HepG2 (cell line): ENCODE results near the gene SRCIN1. TPM values are rescaled to one million over a fixed set of nuclear protein-coding genes. Genes with fewer than 3 reads are reported as not detected.
A peak's percentile ranks its signal among the peaks of the same experiment; 100 is the strongest.

Experiments
- BCL6 ChIP-seq: IDR thresholded peaks from 2 replicates; pipeline ENCODE4 v1.6.1; 2016; ENCODE audit warnings: missing genetic modification reagents, missing compliant biosample characterization
- CBFB ChIP-seq: sonication (generic); formaldehyde crosslinking; IDR thresholded peaks from 2 replicates; pipeline ENCODE4 v1.4.0; 2020; ENCODE audit warnings: missing genetic modification reagents
- HNRNPUL1 ChIP-seq: fragments of 200-400 bp; formaldehyde crosslinking; IDR thresholded peaks from 2 replicates; pipeline ENCODE4 v1.6.1; 2017; ENCODE audit warnings: low read depth, mild to moderate bottlenecking, low read length, moderate library complexity
- IKZF4 ChIP-seq: sonication (generic); formaldehyde crosslinking; IDR thresholded peaks from 2 replicates; pipeline ENCODE4 v1.5.1; 2020; ENCODE audit warnings: borderline replicate concordance, mild to moderate bottlenecking, low read depth, missing genetic modification reagents; ENCODE audit errors: not compliant biosample characterization
- KLF12 ChIP-seq: sonication (generic); formaldehyde crosslinking; IDR thresholded peaks from 2 replicates; pipeline ENCODE4 v1.4.0; 2020; ENCODE audit warnings: missing genetic modification reagents, borderline replicate concordance
- KLF13 ChIP-seq: sonication (generic); formaldehyde crosslinking; IDR thresholded peaks from 2 replicates; pipeline ENCODE4 v1.4.0; 2020; ENCODE audit warnings: mild to moderate bottlenecking, missing genetic modification reagents
- MEIS2 ChIP-seq: sonication (generic); formaldehyde crosslinking; IDR thresholded peaks from 2 replicates; pipeline ENCODE4 v1.9.0; 2021; ENCODE audit warnings: mild to moderate bottlenecking, missing genetic modification reagents
- SCMH1 ChIP-seq: sonication (generic); formaldehyde crosslinking; IDR thresholded peaks from 2 replicates; pipeline ENCODE4 v1.9.0; 2021; ENCODE audit warnings: missing genetic modification reagents, mild to moderate bottlenecking, borderline replicate concordance
- SETDB1 ChIP-seq: sonication (generic); formaldehyde crosslinking; IDR thresholded peaks from 2 replicates; pipeline ENCODE4 v1.5.1; 2020; ENCODE audit warnings: missing genetic modification reagents, mild to moderate bottlenecking, borderline replicate concordance
- TBX3 ChIP-seq: fragments of 450-650 bp; IDR thresholded peaks from 2 replicates; pipeline ENCODE4 v1.6.1; 2017; ENCODE audit warnings: antibody characterized with exemption, mild to moderate bottlenecking, inconsistent platforms, borderline replicate concordance
- ZNF232 ChIP-seq: sonication (generic); formaldehyde crosslinking; IDR thresholded peaks from 2 replicates; pipeline ENCODE4 v1.4.0; 2020; ENCODE audit warnings: missing genetic modification reagents, borderline replicate concordance
- ZNF3 ChIP-seq: IDR thresholded peaks from 2 replicates; pipeline ENCODE4 v1.7.0; 2017; ENCODE audit warnings: inconsistent platforms
- ZNF510 ChIP-seq: sonication (generic); formaldehyde crosslinking; IDR thresholded peaks from 2 replicates; pipeline ENCODE4 v1.4.0; 2020; ENCODE audit warnings: low read depth, mild to moderate bottlenecking, missing genetic modification reagents
- polyA plus RNA-seq, 8 experiments: library from polyadenylated mRNA; depleted of rRNA in 3 of 8; stranded (reverse) in 7 of 8; unstranded in 1 of 8; fragments of >200 nt; fragmentation: Illumina TruSeq in 4 of 8; extraction: Trizol in 4 of 8; gene quantifications; 2 replicates each; pipeline versions ENCODE4 v1.2.1 to v1.2.3, GENCODE V29; 2011 to 2016; ENCODE audit warnings: low read depth in 4 of 8, missing spikeins in 1 of 8, mixed read lengths in 1 of 8; ENCODE audit not compliant: insufficient read depth in 1 of 8
- total RNA-seq, 5 experiments: library from RNA; depleted of rRNA; stranded (reverse); fragments of >200 nt; fragmentation: Illumina TruSeq; extraction: Trizol; gene quantifications; 2 replicates each; pipeline ENCODE4 v1.2.3, GENCODE V29; 2016; ENCODE audit warnings: low read depth in 1 of 5
- TF ChIP-seq, protein P1 (sequence below): sonication (generic); formaldehyde crosslinking; IDR thresholded peaks from 2 replicates; pipeline ENCODE4 v1.4.0; 2020; ENCODE audit warnings: mild to moderate bottlenecking, missing genetic modification reagents
- TF ChIP-seq, protein P2 (sequence below): sonication (generic); formaldehyde crosslinking; IDR thresholded peaks from 2 replicates; pipeline ENCODE4 v1.9.0; 2021; ENCODE audit warnings: missing genetic modification reagents, borderline replicate concordance
- TF ChIP-seq, protein P3 (sequence below): sonication (generic); formaldehyde crosslinking; IDR thresholded peaks from 2 replicates; pipeline ENCODE4 v1.8.0; 2022; ENCODE audit warnings: missing genetic modification reagents, low read depth, mild to moderate bottlenecking, borderline replicate concordance

SRCIN1 gene
- total and polyA plus RNA-seq, 2 of the 13 experiments (the other 11 are each of a cell fraction or from before 2014, with no cell fraction given), result 1.2 to 9.6 TPM

DNA sequence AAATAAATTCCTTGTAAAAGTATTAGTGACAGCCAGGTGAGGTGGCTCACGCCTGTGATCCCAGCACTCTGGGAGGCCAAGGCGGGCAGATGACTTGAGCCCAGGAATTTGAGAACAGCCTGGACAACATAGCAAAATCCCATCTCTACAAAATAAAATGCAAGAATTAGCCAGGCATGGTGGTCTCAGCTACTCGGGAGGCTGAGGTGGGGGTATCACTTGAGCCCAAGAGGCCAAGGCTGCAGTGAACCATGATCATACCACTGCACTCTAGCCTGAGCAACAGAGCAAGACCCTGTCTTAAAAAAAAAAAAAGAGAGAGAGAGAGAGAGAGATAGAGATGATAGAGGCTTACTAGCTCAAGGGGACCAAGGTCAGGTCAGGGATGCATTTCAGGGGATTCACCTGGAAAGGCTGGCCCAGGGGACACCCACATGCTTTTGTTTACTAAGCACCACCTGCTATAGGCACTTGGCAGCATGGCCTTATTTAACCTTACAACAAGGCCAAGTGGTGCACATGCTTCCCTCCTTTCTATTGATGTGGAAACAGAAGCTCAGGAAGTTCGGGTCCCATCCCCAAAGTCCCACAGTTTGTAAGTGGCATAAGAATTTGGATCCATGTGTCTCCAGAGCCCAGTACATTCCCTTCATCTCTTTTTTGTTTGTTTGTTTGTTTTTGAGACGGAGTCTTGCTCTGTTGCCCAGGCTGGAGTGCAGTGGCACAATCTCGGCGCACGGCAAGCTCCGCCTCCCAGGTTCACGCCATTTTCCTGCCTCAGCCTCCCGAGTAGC, 12.4 kb upstream of the SRCIN1 start (continued):
- TF ChIP-seq, protein P1, sequence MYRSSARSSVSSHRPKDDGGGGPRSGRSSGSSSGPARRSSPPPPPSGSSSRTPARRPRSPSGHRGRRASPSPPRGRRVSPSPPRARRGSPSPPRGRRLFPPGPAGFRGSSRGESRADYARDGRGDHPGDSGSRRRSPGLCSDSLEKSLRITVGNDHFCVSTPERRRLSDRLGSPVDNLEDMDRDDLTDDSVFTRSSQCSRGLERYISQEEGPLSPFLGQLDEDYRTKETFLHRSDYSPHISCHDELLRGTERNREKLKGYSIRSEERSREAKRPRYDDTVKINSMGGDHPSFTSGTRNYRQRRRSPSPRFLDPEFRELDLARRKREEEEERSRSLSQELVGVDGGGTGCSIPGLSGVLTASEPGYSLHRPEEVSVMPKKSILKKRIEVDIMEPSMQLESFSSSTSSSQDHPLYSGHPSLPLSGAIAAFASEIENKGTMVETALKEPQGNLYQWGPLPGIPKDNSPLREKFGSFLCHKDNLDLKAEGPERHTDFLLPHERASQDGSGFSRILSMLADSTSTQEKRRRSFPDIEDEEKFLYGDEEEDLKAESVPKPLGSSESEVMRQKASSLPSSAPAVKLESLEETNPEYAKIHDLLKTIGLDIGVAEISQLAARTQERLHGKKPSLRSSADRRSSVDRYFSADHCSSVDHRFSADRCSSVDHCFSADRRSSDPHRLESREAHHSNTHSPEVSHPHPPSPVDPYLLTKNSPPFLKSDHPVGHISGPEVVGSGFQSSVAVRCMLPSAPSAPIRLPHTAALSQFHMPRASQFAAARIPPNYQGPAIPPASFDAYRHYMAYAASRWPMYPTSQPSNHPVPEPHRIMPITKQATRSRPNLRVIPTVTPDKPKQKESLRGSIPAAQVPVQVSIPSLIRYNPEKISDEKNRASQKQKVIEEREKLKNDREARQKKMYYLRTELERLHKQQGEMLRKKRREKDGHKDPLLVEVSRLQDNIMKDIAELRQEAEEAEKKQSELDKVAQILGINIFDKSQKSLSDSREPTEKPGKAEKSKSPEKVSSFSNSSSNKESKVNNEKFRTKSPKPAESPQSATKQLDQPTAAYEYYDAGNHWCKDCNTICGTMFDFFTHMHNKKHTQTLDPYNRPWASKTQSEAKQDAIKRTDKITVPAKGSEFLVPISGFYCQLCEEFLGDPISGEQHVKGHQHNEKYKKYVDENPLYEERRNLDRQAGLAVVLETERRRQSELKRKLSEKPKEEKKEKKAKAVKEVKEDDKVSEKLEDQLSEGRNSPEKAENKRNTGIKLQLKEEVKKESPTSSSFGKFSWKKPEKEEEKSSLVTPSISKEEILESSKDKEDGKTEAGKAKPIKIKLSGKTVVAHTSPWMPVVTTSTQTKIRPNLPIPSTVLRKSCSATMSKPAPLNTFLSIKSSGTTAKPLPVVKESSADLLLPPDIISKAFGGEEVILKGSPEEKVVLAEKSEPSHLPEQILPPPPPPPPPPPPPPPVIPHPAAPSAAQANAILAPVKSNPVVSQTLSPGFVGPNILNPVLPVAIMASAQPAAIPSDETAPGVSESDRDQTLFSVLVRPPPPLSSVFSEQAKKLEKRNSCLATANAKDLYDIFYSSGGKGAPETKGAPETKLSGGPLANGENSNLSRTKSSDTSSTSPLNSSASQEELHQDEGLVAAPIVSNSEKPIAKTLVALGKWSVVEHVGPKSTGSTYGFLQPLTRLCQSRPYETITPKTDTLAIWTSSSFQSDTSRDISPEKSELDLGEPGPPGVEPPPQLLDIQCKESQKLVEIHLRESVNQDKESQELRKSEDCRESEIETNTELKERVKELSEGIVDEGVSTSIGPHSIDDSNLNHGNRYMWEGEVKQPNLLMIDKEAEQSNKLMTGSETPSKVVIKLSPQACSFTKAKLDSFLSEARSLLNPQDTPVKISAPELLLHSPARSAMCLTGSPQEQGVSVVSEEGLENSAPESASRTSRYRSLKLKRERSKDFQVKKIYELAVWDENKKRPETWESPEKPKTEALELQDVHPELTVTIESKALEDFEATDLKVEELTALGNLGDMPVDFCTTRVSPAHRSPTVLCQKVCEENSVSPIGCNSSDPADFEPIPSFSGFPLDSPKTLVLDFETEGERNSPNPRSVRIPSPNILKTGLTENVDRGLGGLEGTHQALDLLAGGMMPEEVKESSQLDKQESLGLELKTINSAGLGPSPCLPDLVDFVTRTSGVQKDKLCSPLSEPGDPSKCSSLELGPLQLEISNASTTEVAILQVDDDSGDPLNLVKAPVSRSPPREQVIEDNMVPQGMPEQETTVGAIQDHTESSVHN (CRISPR knock-in tag), result peak; percentile 74; the same call in 1 of the 2 replicates
- no peak for TF ChIP-seq TBX3
- TF ChIP-seq SCMH1 (CRISPR knock-in tag), result no peak
- TF ChIP-seq KLF12 (CRISPR knock-in tag), result no peak
- TF ChIP-seq SETDB1 (CRISPR knock-in tag), result no peak
- no peak for TF ChIP-seq IKZF4 (CRISPR knock-in tag)
- TF ChIP-seq HNRNPUL1, result no peak
- no peak for TF ChIP-seq KLF13 (CRISPR knock-in tag)
- TF ChIP-seq BCL6 (CRISPR knock-in tag), result peak; percentile 88
- no peak for TF ChIP-seq MEIS2 (CRISPR knock-in tag)
- TF ChIP-seq ZNF3 (CRISPR knock-in tag), result no peak
- no peak for TF ChIP-seq CBFB (CRISPR knock-in tag)
- TF ChIP-seq, protein P2, sequence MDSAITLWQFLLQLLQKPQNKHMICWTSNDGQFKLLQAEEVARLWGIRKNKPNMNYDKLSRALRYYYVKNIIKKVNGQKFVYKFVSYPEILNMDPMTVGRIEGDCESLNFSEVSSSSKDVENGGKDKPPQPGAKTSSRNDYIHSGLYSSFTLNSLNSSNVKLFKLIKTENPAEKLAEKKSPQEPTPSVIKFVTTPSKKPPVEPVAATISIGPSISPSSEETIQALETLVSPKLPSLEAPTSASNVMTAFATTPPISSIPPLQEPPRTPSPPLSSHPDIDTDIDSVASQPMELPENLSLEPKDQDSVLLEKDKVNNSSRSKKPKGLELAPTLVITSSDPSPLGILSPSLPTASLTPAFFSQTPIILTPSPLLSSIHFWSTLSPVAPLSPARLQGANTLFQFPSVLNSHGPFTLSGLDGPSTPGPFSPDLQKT (CRISPR knock-in tag), result no peak
- TF ChIP-seq, protein P3, sequence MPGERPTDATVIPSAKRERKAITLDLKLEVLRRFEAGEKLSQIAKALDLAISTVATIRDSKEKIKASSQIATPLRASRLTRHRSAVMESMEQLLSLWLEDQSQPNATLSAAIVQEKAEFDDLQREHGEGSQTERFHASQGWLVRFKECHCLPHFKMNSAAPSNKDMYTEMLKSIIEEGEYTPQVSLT (CRISPR knock-in tag), result no peak
- peak; percentile 88 for TF ChIP-seq ZNF232 (CRISPR knock-in tag)
- TF ChIP-seq ZNF510 (CRISPR knock-in tag), result peak; percentile 67; the same call in 1 of the 2 replicates
